ENCODE measurements around the gene SMOC1.

SMOC1 gene

DNA sequence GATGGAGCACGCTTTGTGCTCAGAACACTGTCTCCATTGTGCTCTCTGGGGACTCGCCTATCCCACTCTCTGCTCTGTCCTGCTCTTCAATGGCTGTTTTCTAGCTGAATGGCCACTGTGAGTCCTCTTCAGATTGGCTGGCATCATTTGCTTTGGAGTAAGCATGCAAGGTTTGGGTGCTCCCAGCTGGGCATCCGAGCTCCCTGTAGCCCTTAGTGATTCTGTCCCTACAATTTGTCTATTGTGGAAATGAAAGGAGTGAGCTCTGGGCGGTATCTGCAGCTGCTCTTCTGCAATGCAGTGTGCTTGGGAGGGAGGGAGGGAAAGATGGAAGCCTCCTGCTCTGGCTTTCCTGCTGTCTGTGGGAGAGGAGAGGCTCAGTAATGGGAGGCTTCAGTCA lies 84.8 kb downstream of the SMOC1 start:
- Histone ChIP-seq H3K27ac (ENCODE audit: low read depth, low read length) (no peak overlapping the region), H3K27me3 (ENCODE audit: insufficient read depth, low read length) (no peaks in the 10 kb centered on the region), H3K9ac (ENCODE audit: low read depth, low read length) (no peak overlapping the region), H3K9me3 (ENCODE audit: insufficient read depth, low read depth, low read length) (no peaks in the 10 kb centered on the region), H3K4me1 (ENCODE audit: insufficient read depth, low read length) (no peaks in the 10 kb centered on the region; the same call in 1 of the 2 replicates), H3K4me3 (ENCODE audit: low read length) (no peak overlapping the region), H3K36me3 (ENCODE audit: insufficient read depth, low read length) (no peaks in the 10 kb centered on the region)
- 92% methylated on average over 4 of the region's 4 CpGs for WGBS

DNA sequence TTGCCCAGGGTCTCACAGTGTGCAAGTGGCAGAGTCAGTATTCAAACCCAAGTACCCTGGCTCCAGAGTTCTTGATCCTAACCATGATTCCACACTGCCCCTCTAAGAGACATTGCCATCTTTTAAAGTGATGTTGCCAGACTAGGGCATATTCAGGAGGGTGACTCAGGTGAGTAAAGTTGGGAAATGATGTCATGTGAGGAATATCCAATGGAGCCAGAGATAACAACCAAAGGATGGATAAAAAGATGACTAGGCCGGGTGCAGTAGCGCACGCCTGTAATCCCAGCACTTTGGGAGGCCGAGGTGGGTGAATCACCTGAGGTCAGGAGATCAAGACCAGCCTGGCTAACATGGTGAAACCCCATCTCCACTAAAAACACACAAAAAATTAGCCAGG lies 85.6 kb downstream of the SMOC1 start:
- Histone ChIP-seq H3K4me3 (ENCODE audit: low read length) (no peak overlapping the region), H3K4me1 (ENCODE audit: insufficient read depth, low read length) (no peaks in the 10 kb centered on the region; the same call in 1 of the 2 replicates), H3K9ac (ENCODE audit: low read depth, low read length) (no peak overlapping the region), H3K27me3 (ENCODE audit: insufficient read depth, low read length) (no peaks in the 10 kb centered on the region), H3K27ac (ENCODE audit: low read depth, low read length) (no peak overlapping the region), H3K9me3 (ENCODE audit: insufficient read depth, low read depth, low read length) (no peaks in the 10 kb centered on the region), H3K36me3 (ENCODE audit: insufficient read depth, low read length) (no peaks in the 10 kb centered on the region)
- WGBS = 98% methylated on average over 4 of the region's 4 CpGs

DNA sequence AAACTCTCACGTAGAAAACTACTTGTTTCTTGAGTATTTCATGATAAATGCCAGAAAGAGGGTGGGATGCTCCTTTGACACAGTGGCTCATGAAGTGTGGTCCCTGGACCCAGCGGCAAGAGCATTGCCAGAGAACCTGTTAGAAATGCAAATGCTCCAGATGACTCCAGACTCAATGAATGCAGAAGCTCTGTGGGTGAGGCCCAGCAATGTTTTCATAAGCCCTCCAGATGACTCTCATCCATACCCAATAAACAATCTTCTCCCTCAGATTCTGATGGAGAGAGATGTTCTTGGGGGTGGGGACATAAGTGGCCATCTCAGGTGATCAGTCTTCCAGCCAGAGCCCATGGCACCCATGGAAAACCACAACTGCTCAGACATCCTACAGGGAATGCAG lies 88.9 kb downstream of the SMOC1 start:
- no peaks in the 10 kb centered on the region for H3K9me3 ChIP-seq (ENCODE audit: insufficient read depth, low read depth, low read length)
- H3K36me3 ChIP-seq (ENCODE audit: insufficient read depth, low read length) = no peaks in the 10 kb centered on the region
- no peak overlapping the region for H3K4me3 ChIP-seq (ENCODE audit: low read length)
- H3K4me1 ChIP-seq (ENCODE audit: insufficient read depth, low read length) = peaks cover 4% of the 10 kb centered on the region; the same call in 1 of the 2 replicates
- no peak overlapping the region for H3K9ac ChIP-seq (ENCODE audit: low read depth, low read length)
- H3K27ac ChIP-seq (ENCODE audit: low read depth, low read length) = no peak overlapping the region
- WGBS = 54% methylated on average over 2 of the region's 2 CpGs
- H3K27me3 ChIP-seq (ENCODE audit: insufficient read depth, low read length) = no peaks in the 10 kb centered on the region

DNA sequence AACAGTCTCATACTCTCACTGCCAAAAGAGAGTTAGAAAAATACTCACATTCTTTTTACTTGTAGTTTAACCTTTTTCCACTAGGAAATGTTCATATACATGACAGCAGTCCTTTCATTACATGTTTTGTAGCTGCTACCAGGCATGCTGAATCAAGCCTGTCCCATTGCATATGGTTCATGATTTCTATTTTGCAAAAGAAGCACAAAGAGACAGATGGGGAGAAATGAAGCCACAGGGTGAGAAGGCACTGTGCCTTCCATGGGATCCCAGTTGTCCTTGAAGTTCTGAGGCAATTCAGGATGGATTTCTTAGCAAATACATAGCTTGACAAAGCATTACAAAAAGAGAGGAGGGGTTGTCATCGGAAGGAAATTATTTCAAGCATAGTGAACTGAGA lies 89.5 kb downstream of the SMOC1 start:
- no peaks in the 10 kb centered on the region for H3K36me3 ChIP-seq (ENCODE audit: insufficient read depth, low read length)
- no peak overlapping the region for H3K4me3 ChIP-seq (ENCODE audit: low read length)
- H3K9ac ChIP-seq (ENCODE audit: low read depth, low read length) = no peak overlapping the region
- no peak overlapping the region for H3K27ac ChIP-seq (ENCODE audit: low read depth, low read length)
- H3K27me3 ChIP-seq (ENCODE audit: insufficient read depth, low read length) = no peaks in the 10 kb centered on the region
- WGBS = 100% methylated on average over 1 of the region's 1 CpG
- no peaks in the 10 kb centered on the region for H3K9me3 ChIP-seq (ENCODE audit: insufficient read depth, low read depth, low read length)
- peaks cover 4% of the 10 kb centered on the region; the same call in 1 of the 2 replicates for H3K4me1 ChIP-seq (ENCODE audit: insufficient read depth, low read length)

DNA sequence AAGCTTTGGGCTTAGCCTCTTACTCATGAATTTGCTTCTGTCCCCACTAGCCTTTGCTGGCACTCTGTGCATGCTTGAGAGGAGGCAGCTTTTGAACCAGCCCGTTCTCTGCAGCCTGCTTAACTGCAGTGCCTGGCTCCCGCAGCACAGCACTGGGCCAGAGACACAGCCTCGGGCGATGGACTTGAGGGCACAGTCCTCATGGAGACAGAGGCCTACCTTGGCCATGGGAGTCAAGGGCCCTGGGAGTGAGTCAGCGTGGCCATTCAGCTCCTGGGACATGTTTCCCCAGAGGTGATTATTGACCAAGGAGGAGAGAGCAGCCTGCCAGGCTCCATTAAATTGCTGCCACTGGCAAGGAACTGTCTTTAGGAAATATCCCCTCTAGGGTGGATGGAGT lies 93.5 kb downstream of the SMOC1 start:
- Histone ChIP-seq H3K36me3 (ENCODE audit: insufficient read depth, low read length) (no peaks in the 10 kb centered on the region), H3K9ac (ENCODE audit: low read depth, low read length) (no peak overlapping the region), H3K4me1 (ENCODE audit: insufficient read depth, low read length) (peaks cover 4% of the 10 kb centered on the region; the same call in 1 of the 2 replicates), H3K27ac (ENCODE audit: low read depth, low read length) (no peak overlapping the region), H3K9me3 (ENCODE audit: insufficient read depth, low read depth, low read length) (no peaks in the 10 kb centered on the region), H3K4me3 (ENCODE audit: low read length) (no peak overlapping the region), H3K27me3 (ENCODE audit: insufficient read depth, low read length) (no peaks in the 10 kb centered on the region)
- 96% methylated on average over 5 of the region's 5 CpGs for WGBS

DNA sequence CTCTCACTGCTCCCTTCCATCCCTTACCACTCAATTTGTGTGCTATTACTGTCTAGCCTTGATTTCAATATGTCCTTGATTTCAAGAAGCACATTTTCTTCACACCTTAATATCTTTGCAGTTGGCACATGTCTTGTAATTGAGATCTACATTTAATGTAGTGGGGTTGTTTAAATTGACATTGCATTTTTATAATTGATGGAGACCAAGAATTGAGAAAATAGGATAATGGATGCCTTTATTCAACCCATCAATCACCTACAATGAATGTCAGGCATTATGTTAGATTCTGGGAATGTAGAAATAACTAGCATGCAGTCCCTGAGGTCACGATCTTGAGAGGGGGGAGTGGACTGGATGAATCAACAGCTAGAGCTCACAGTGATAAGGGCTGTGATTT lies 94.6 kb downstream of the SMOC1 start:
- no peaks in the 10 kb centered on the region for H3K36me3 ChIP-seq (ENCODE audit: insufficient read depth, low read length)
- H3K9me3 ChIP-seq (ENCODE audit: insufficient read depth, low read depth, low read length) = no peaks in the 10 kb centered on the region
- H3K27me3 ChIP-seq (ENCODE audit: insufficient read depth, low read length) = no peaks in the 10 kb centered on the region
- H3K9ac ChIP-seq (ENCODE audit: low read depth, low read length) = no peak overlapping the region
- WGBS = 93% methylated on average over 1 of the region's 1 CpG
- H3K27ac ChIP-seq (ENCODE audit: low read depth, low read length) = no peak overlapping the region
- no peak overlapping the region for H3K4me3 ChIP-seq (ENCODE audit: low read length)
- H3K4me1 ChIP-seq (ENCODE audit: insufficient read depth, low read length) = 0 out of 2 replicates have a peak, but pooled peaks cover 4% of the 10 kb centered on the region

DNA sequence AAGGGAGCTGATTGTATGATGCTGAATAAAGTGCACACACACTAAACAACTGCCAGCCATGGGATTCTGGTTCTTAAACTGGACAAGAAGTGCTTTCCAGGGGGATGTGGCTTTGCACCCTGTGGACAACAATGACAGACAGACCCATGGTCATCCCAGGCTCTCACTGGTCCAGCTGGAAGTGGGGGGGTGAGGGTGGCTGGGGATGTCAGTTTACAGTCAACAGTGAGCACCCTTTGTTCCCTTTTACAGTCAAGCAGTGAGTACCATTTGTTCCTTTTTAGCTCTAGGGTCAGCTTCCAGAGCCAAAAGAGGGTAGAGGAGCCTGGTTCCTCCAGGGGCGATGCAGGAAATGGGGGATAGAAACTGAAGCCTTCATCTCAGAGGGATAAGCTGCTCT lies 100.7 kb downstream of the SMOC1 start:
- no peak overlapping the region for H3K27ac ChIP-seq (ENCODE audit: low read depth, low read length)
- no peaks in the 10 kb centered on the region for H3K9me3 ChIP-seq (ENCODE audit: insufficient read depth, low read depth, low read length)
- H3K9ac ChIP-seq (ENCODE audit: low read depth, low read length) = no peak overlapping the region
- no peaks in the 10 kb centered on the region for H3K27me3 ChIP-seq (ENCODE audit: insufficient read depth, low read length)
- H3K36me3 ChIP-seq (ENCODE audit: insufficient read depth, low read length) = no peaks in the 10 kb centered on the region
- H3K4me1 ChIP-seq (ENCODE audit: insufficient read depth, low read length) = peaks cover 10% of the 10 kb centered on the region
- no peak overlapping the region for H3K4me3 ChIP-seq (ENCODE audit: low read length)
- WGBS = 81% methylated on average over 1 of the region's 1 CpG

DNA sequence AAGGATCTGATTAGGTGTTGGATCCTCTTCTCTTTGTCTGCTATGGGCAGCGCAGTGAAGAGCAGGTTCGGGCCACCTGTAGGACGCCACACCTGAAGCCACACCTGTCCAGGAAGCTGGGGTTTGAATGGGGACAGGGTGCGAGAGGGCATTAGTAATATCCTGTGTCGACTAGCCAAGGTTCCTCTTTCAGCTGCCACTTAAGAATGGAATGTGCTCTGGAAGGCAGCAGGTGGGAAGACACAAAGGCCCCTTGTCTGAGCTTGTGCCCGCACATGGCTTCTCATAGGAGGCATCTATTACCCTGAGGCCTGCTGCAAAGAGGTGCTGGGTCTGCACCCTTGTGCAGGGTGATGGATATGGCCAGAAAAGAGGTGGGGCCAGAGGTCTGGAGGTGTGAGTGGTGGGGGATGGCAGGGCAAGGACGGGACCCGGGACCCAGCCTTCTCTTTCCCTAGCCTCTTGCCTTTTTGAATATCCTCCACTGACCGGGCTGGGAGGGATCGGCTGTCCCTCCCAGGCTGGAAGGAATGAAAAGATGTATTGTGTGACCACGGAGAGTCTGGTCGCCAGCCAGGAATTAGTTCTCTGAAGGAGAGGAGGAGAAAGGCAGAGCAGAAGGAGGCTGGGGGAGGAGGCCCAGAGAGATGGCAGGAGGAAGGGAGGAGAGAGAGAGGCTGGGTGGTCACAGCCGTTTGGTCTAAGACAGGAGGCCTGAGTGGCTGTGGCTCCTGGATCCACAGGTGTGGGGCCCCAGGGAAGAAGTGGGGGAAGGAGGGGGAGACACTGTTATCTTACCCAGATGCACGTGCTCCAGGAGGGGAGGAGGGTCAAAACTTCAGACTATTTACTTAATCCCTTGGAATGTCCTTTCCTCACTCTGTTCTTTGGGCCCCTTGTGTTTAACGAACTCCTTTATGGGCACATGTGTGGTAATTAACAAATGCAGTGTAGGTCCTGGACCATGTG lies 101.5 kb downstream of the SMOC1 start:
- Histone ChIP-seq H3K4me1 (ENCODE audit: insufficient read depth, low read length) (peaks cover 10% of the 10 kb centered on the region), H3K9me3 (ENCODE audit: insufficient read depth, low read depth, low read length) (no peaks in the 10 kb centered on the region), H3K27ac (ENCODE audit: low read depth, low read length) (no peak overlapping the region), H3K27me3 (ENCODE audit: insufficient read depth, low read length) (no peaks in the 10 kb centered on the region), H3K4me3 (ENCODE audit: low read length) (no peak overlapping the region), H3K36me3 (ENCODE audit: insufficient read depth, low read length) (no peaks in the 10 kb centered on the region), H3K9ac (ENCODE audit: low read depth, low read length) (no peak overlapping the region)
- 87% methylated on average over 11 of the region's 15 CpGs for WGBS

DNA sequence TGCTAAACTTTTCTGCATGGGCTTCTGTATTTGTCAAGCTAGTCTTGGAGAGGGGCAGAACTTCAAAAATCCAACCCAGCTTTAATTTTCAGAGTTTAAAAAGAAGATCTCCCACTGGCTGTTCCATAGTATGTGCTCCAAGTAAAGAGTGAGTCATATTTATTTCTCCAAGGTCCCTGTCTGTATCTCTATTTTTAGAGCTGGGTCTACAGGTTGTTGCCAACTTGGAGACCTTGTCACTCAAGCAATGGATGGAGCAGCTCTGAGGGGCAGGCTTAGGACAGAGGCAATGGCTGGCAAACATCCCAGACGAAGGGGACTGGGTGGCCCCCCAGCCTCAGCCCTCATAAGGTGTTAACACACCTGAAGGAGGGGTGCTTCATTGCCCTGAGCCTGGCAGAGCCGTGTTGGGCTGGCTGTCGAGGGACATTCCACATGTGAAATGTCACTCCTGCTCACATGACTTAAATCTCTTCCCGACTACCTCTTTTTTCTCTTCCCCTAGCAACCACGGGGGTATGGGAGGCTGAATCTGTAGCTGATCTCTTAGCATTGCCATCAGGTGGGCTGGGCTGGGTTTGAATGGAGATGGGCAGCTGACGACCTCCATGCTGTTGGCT lies 103.1 kb downstream of the SMOC1 start:
- Histone ChIP-seq H3K9ac (ENCODE audit: low read depth, low read length) (no peak overlapping the region), H3K4me1 (ENCODE audit: insufficient read depth, low read length) (peaks cover 17% of the 10 kb centered on the region), H3K9me3 (ENCODE audit: insufficient read depth, low read depth, low read length) (no peaks in the 10 kb centered on the region), H3K27me3 (ENCODE audit: insufficient read depth, low read length) (no peaks in the 10 kb centered on the region), H3K4me3 (ENCODE audit: low read length) (no peak overlapping the region), H3K36me3 (ENCODE audit: insufficient read depth, low read length) (no peaks in the 10 kb centered on the region), H3K27ac (ENCODE audit: low read depth, low read length) (no peak overlapping the region)
- 93% methylated on average over 6 of the region's 6 CpGs for WGBS

DNA sequence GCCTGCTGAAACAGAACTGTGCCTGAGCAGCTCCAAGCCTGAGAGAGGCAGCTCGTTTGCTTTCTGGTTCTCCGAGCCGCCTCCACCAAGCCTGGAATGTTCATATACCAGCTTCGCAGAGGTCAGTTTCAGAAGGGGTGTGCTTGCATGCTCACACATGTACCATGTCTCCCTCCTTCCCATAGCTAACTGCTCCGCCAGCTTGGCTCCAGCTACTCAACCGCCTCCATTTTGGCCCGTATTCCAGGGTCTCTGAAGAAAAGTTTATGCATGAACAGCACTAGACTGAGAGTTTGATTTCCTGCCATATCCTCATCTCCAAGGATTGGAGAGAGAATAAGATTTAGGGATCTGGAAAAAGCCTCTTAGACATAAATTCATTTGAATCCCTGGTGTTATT lies 103.7 kb downstream of the SMOC1 start:
- no peaks in the 10 kb centered on the region for H3K36me3 ChIP-seq (ENCODE audit: insufficient read depth, low read length)

DNA sequence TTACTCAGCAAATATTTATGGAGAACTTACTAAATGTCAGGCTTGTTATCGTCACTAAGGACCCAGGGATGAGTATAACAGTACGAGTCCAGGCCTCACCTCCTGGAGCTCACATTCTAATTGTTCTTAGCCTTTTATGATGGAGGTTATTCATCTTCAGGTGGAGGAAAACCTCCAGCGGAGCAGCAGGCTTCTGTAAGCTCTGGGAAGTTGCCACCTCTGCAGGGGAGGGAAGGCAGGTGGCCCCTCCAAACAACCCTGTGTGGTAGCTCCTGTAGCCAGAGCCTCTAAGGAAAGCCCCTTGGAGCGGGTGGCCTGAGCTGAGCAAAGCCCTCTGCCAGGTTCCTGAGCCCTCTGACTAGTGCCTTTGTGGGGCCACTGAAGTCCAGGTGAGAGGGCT lies 104.1 kb downstream of the SMOC1 start:
- H3K36me3 ChIP-seq (ENCODE audit: insufficient read depth, low read length) = no peaks in the 10 kb centered on the region
- WGBS = 82% methylated on average over 4 of the region's 4 CpGs
- H3K27me3 ChIP-seq (ENCODE audit: insufficient read depth, low read length) = no peaks in the 10 kb centered on the region
- H3K9ac ChIP-seq (ENCODE audit: low read depth, low read length) = no peak overlapping the region
- H3K4me1 ChIP-seq (ENCODE audit: insufficient read depth, low read length) = peaks cover 27% of the 10 kb centered on the region
- H3K27ac ChIP-seq (ENCODE audit: low read depth, low read length) = no peak overlapping the region
- H3K4me3 ChIP-seq (ENCODE audit: low read length) = no peak overlapping the region
- H3K9me3 ChIP-seq (ENCODE audit: insufficient read depth, low read depth, low read length) = no peaks in the 10 kb centered on the region

More for the DNA sequence above, 103.7 kb downstream of the SMOC1 start:
- H3K27me3 ChIP-seq (ENCODE audit: insufficient read depth, low read length) = no peaks in the 10 kb centered on the region
- H3K9me3 ChIP-seq (ENCODE audit: insufficient read depth, low read depth, low read length) = no peaks in the 10 kb centered on the region
- no peak overlapping the region for H3K9ac ChIP-seq (ENCODE audit: low read depth, low read length)
- no peak overlapping the region for H3K27ac ChIP-seq (ENCODE audit: low read depth, low read length)
- peaks cover 23% of the 10 kb centered on the region for H3K4me1 ChIP-seq (ENCODE audit: insufficient read depth, low read length)
- no peak overlapping the region for H3K4me3 ChIP-seq (ENCODE audit: low read length)
- 88% methylated on average over 7 of the region's 7 CpGs for WGBS
